SK-N-MC (cell line): ENCODE measurements around the gene ERCC4.

Experiments
- EZH2 ChIP-seq: fragments of 200-600 bp; sonication (generic); IDR thresholded peaks from one replicate; pipeline ENCODE4 v1.6.1; 2017; ENCODE audit warnings: antibody characterized with exemption
- FOXP2 ChIP-seq: optimal IDR thresholded peaks from 2 replicates; pipeline ENCODE3; 2011; ENCODE audit warnings: mild to moderate bottlenecking, moderate library complexity; ENCODE audit not compliant: insufficient read depth; ENCODE audit errors: extremely low read length, control extremely low read depth
- POLR2AphosphoS5 ChIP-seq: IDR thresholded peaks from 2 replicates; pipeline ENCODE4 v1.6.1; 2012; ENCODE audit warnings: mild to moderate bottlenecking, low read depth, low read length, borderline replicate concordance

DNA sequence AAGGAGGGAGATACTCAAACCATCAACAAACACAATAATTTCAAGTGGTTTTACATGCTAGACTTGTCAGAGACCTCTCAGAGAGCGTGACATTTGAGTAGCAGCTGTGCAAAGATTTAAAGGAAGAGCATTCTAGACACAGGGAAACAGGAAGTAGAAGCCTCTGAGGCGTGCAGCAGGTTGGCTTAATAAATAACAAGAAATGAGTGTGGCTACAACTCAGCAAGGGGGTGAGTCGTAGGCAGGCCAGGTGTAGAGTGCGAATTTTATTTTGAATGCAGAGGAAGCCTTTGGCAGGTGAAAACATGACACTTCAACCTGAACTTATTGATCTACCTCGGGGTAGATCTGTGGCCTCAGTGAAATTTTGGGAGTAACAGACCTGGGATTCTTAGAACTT is 78.0 kb downstream of the ERCC4 start:
- TF ChIP-seq POLR2AphosphoS5 (no peak), EZH2 (no peak), FOXP2 (no peak)
